Measurements from ENCODE around the gene CDT1. TPM values are rescaled to one million over a fixed set of nuclear protein-coding genes. Genes with fewer than 3 reads are reported as not detected.
A peak's percentile ranks its signal among the peaks of the same experiment; 100 is the strongest.
"Not testable (repeated sequence)": the region's sequence is repeated elsewhere in the genome, so short reads cannot be mapped to it uniquely, and the experiment has no call there.

CDT1 gene
- total RNA-seq, 2 donors from 2014 or later, result 1.0 to 2.3 TPM

DNA sequence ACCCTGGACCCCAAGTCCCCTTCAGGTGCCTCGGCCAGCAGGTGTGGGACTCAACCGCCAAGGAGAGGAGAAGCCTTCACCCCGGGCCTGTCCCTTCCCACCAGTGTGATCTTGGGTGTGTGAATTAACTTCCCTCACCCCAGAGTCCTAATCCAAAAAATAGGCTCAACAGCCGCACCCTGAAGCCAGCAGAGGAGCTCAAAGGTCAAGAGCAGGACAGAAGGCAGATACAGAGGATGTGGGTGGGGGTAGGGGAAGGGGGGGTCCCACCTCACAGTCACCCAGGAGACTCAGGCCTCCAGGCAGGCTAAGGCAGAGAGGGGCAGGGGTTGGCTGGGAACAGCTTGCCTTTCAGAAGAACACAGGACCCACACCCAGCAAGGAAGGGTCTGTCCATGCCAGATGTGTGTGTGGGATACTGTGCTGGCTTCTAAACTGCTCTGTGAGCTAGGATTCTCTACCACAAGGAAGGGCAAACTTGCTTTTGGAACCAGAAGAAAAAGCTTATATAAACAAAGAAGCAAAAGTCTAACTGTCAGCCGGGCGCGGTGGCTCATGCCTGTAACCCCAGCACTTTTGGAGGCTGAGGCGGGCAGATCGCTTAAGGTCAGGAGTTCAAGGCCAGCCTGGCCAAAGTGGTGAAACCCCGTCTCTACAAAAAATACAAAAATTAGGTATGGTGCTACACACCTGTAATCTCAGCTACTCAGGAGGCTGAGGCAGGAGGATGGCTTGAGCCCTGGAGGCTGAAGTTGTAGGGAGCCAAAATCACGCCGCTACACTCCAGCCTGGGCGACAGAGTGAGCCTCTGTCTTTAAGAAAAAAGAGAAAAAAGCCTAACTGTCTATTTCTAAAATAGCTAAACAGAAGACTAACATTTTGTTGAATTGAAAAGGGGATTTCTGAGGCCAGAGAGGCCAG, 23.2 kb upstream of the CDT1 start:
- ATAC-seq (no peak), DNase-seq (no peak)
- intact Hi-C loops (cut with DNase I), result loop anchor here in 1 of 2 donors (5.0 kb wide), 1 partner anchor 38 kb away; no protein-coding TSS in a partner anchor

DNA sequence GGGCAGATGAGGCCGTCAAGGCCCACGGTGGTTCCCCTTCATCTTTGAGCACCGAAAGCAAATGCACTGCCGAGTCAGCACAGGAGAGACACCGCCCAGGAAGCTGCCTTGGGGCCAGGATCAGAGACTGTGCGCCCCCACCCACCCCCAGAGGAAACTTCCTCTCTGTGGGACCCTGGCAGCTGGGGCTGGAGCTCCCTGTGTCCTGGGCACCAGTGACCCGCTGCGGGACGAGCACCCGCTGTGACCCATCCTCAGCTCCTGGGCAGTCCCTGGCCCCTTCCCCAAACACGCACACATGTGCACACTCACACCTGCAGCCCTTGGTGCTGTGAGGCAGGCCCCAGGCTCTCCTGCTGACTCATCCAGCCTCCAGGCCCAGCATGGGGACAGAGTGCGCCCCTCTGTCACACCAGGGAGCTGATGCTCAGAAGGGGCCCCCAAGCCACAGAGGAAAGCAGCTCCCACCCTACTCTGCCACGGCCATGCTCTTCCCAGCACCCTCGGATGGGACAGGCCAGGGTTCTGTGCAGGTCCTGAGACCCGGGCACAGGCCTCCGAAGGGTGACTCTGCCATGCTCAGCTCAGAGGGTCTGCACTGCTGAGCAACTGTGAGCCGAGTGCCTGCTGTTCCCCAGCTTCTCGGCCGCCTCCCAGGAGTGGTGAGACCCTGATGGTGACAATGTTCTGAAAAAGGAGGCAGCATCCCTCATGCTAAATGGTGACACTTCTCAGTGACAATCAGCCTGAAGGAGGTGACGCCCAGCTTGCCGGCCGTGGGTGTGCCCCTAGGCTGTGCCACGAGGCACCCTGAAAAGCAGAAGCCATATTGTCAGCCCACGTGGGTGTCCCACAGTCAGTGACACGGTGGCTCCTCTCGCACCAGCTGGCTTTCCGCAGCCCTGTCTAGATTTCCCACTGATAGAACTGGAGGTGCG, 22.2 kb upstream of the CDT1 start:
- peak; percentile 51 for DNase-seq
- intact Hi-C loops (cut with DNase I), result loop anchor here in 1 of 2 donors (5.0 kb wide), 1 partner anchor 39 kb away; no protein-coding TSS in a partner anchor
- no peak for ATAC-seq

DNA sequence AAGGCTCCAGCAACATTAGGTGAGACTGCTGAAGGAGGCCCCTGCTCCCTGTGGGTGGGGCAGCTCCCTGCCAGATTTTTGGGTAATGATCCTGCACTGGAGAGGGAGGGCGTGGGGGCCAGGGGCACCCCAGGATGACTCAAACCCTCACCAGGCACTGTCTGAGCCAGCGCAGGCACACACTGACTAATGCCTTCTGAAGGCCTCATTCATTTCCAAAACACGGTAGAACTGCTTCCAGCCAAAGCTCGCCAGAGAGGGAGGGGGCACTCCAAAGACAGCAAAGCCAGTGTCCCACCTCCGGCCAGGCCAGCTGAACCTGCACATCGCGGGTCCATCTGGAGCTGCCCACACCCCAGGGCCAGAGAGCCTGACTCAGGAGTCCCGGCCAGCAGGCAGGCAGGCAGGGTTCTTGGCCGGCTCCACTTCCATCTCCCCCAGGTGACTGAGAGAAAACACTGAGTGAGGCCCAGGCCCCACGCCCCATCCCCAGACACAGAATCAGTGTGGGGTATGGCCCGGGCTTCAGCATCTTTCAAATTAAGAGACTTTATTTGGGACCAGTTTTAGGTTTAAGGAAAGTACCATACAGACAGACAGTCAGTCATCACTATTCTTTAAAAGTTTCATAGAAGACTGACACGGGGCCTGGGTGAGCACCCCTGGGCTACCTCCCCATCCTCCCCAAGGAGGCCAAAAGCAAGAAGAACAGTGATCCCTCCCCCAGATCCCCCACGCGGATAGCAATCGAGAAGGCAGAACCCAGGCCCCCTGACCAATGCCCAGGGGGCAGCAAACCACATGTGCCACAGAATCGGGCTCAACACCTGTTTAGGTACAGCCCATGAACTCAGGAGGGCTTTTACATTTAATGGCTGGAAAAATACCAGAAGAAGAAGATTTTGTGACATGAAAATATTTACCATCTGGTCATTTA, 20.9 kb upstream of the CDT1 start:
- intact Hi-C loops (cut with DNase I), result loop anchor here in 1 of 2 donors (5.0 kb wide), 1 partner anchor 40 kb away; no protein-coding TSS in a partner anchor
- DNase-seq (peak; percentile 33), ATAC-seq (peak in 1 of 2 donors; percentile 30)

DNA sequence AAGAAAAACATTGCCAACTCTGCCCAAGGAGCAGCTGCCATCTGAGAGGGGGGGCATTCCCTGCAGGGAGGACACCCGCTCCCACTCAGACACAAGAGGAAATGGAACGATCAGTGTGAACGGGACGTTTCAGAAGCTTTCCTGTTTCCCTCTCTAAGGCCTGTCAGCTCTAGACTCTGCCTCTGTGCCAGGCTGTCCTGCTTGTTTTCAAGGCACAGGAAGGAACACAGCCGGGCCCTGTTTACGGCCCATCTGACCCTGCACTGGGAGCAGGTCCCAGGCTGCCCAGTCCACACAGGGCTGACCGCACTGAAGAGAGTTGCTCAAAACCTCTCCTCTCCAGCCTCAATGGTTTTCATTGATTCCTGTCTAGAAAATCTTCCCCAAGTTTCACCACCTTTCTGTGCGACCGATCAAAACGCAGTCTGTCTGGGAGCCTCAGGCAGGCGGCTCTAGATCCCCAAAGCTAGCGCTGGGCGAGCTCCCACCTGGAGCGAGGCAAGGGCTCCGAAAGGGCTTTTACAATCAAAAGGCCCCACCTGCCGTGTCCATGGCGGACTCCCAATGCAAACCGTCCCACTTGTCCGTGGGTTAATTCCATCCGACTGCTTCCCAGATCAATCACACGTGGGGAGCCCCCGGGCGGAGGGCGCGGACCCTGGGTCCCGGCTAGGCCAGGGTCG, 20.1 kb upstream of the CDT1 start:
- ATAC-seq (peak; percentile 13 to 33), DNase-seq (peak; percentile 64)
- intact Hi-C loops (cut with DNase I), result loop anchor here in 1 of 2 donors (5.0 kb wide), 1 partner anchor 41 kb away; no protein-coding TSS in a partner anchor

DNA sequence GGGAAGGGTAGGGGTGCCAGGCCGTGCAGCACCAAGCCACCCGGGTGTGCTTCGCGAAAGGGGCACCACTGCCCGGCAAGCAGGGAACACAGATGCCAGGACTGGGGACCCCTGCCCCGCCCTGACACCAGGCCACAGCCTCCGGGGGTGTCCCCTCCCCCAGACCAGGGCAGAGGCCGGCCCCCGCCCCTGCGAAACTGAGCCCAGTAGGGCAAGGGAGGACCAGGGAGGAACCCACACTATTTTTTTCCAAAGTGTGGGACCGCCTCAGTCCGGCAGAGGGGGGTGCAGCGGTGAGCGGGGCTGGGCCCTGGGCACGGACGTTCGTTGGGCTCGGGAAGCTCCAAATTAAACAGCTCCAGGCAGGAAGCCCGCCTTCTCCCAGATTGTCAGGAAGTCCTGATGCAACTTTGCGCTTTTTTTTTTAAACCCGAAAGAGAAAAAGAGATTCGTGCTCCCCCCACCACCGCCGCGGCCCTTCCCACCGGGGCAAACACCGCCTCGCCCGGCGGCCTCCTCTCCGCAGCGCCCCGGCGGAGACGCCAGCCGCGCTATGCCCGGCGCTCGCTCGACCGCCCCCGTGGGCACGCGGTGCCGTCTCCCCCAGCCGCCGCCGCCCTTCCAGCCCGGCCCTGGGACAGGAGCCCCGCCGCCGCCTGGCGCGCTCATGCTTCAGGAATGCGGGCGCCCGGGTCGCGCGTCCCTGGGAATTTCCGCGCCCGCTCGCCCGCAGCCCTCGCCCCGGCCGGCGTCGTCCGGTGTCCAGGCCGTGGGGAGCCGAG, 19.3 kb upstream of the CDT1 start:
- intact Hi-C loops (cut with DNase I), result loop anchor here in 1 of 2 donors (5.0 kb wide), 1 partner anchor 42 kb away; no protein-coding TSS in a partner anchor
- ATAC-seq (peak; percentile 64 to 75), DNase-seq (peak; percentile 86)

DNA sequence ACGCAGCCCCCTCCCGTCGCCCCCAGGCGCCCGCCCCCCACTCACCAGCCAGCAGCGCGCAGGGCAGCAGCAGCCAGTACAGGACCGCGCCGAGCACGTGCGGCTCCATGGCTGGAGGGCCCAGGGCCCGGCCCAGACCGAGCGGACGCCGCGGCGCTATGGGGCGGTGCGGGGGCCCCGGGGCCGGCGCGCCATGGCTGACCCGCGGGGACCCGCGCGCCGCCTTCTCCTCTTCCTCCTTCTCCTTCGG, 18.8 kb upstream of the CDT1 start:
- DNase-seq (no peak), ATAC-seq (peak; percentile 46 to 48)
- intact Hi-C loops (cut with DNase I), result loop anchor here (5.0 kb wide), 1 partner anchor 42 kb away; no protein-coding TSS in a partner anchor

DNA sequence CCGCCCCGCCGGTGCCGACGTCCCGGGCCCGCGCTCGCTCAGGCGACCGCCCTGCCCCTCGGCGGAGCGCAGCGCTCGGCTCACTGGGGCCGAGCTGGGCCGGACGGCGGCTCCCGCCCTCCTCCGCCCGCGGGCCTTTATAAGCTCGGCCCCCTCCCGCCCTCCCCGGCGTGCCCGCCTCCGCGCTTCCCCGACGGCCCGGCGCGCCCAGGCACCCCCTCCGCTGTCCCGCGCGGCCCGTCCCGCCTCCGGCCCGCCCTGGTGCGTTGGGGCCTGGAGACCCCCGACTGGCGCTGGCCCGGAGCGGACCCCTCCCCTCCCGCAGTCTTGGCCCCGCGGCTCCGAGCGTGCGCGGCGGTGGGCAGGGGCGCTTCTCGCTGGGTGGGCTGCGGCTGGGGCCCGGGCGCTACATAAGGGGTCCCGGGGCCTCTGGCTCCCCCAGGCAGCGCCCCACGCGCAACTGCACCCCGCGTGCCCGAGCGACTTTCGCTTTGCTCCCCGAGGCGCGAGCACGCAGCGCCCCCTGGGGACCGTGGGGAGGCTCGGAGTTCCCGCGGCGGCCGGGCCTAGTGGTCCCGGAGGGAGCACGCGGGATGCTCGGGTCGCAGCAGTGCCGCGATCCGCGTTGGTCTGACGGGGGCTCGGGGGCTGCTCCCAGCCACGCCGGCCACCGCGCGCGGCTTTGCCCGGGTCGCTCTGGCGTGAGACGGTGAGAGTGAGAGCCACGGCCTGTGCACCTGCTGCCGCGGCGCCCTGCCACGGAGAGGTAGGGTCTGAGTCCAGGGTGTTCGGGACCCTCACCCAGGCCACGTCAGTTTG, 18.3 kb upstream of the CDT1 start, which contains the start of gene PIEZO1:
TSS of gene PIEZO1 (minus strand) at position 115 of the 819 bp plus-strand sequence. CDS start 256 bp downstream, outside the sequence.
- peak; percentile 83 for DNase-seq
- ATAC-seq, result peak; percentile 73 to 74
- intact Hi-C loops (cut with DNase I), result loop anchor here in 1 of 2 donors (5.0 kb wide), 1 partner anchor 43 kb away; no protein-coding TSS in a partner anchor

DNA sequence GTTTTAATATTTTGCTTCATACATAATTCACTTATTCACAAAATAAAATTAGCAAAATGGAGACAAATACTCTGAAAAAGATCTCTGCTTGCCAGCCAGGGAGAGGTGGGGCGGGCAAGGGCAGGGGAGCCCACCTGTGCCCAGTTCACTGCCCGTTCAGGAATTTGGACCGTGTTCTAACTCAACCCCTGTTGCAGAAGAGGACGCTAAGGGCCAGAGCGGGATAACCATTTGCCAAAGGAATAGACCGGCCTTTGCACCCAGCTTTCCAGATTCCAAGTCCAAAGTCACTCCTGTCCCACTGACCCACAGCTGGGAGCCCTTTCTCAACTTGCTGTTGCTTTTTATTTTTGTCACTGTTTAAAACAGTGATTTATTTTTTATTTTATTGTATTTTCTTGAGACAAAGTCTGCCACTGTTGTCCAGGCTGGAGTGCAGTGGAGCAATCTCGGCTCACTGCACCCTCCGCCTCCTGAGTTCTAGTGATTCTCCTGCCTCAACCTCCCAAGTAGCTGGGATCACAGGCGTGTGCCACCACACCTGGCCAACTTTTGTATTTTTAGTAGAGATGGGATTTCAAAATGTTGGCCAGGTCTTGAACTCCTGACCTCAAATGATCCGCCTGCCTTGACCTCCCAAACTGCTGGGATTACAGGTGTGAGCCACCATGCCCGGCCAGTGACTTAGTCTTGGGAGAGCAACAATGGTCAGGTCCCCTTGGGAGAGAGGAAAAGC, 15.8 kb upstream of the CDT1 start:
- no peak for DNase-seq
- intact Hi-C loops (cut with DNase I), result loop anchor here in 1 of 2 donors (5.0 kb wide), 1 partner anchor 45 kb away; no protein-coding TSS in a partner anchor
- no peak for ATAC-seq

DNA sequence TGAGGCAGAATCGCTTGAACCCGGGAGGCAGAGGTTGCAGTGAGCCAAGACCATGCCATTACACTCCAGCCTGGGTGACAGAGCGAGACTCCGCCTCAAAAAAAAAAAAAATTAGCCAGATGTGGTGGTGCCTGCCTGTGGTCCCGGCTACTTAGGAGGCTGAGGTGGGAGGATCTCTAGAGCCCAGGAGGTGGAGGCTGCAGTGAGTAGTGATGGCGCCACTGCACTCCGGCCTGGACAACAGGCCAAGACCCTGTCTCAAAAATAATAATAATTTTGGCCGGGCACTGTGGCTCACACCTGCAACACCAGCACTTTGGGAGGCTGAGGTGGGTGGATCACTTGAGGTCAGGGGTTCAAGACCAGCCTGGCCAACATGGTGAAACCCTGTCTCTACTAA, 14.8 kb upstream of the CDT1 start:
- DNase-seq, ATAC-seq: not testable (repeated sequence)
- intact Hi-C loops (cut with DNase I), result loop anchor here in 1 of 2 donors (5.0 kb wide), 1 partner anchor 46 kb away; no protein-coding TSS in a partner anchor

DNA sequence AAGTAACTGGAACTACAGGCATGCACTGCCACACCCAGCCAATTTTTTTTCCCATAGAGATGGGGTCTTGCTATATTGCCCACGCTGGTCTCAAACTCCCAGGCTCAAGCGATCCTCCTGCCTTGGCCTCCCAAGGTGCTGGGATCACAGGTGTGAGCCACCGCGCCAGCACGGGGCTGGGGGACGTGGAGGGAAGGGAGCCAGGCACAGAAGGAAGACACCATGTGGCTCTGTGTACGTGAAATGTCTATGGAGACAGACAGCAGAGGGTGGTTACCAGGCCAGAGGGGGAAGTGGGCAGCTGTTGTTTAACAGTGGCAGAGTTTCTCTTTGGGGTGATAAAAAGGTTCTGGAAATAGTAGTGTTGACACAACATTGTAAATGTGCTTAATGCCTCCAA, 14.0 kb upstream of the CDT1 start:
- ATAC-seq (no peak), DNase-seq (no peak)
- intact Hi-C loops (cut with DNase I), result loop anchor here in 1 of 2 donors (5.0 kb wide), 1 partner anchor 47 kb away; no protein-coding TSS in a partner anchor

DNA sequence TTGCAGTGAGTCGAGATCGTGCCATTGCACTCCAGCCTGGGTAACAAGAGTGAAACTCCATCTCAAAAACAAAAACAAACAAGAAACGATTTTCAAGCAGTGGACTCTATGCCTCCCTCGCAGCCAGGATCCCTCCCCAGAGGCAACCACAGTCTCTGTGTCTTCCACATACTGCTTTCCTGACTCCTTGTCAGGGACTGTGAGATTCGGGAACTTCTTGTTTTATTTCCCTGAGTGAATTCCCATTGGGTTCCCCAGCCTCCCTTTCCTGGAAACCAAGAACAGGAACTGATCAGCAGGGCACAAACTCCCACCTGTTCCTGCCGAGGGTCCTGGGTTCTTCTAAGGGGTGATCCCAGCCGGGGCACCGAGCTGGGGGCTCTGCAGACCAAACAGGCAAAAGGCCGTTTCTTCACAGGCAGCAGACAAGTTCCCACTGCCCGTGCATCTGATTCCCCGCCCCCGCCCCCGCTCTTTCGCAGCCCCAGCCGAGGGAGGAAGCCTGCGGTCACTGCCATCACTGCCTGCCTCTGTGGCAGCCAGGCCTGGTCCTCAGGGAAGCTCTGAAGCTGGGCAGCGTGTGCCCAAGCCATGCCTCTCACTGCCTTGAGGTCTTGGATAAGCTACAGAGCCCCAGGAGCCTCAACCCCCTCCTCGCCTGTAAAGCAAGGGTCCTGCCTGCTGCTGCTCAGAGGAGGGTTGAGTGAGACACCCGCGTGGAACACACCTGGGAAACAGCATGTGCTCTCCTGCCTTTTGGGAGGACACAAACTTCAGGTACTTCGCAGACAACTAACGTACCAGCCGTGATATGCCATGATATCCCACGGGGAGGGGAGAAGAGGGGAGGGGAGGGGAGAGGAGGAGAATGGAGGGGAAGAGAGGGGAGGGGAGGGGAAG, 13.0 kb upstream of the CDT1 start:
- intact Hi-C loops (cut with DNase I), result no loop called here
- DNase-seq, result peak; percentile 53
- peak; percentile 47 to 75 for ATAC-seq

DNA sequence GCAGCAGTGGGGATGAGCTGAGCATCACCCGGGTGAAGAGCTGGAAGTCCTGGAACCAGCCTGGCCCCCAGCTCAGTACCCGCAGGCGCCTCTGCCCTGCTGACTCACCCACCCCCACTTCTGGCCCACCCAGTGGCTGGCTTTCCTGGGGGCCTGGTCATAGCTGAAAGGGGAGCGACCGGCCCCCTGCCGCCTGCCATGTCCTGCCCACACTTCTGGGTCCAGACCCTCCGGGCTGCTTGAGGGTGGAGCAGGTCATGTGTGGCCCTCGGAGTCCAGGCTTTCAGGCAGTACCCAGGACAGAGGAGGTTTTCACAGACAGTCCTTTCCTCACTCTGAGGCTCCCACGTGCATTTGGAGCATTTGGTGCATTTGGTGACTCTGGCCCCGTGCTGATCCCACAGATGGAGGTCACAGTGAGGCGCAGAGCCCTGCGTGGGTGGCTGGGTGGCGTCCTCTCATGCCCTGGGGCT, 11.5 kb upstream of the CDT1 start:
- no peak for ATAC-seq
- DNase-seq, result no peak
- intact Hi-C loops (cut with DNase I), result no loop called here

DNA sequence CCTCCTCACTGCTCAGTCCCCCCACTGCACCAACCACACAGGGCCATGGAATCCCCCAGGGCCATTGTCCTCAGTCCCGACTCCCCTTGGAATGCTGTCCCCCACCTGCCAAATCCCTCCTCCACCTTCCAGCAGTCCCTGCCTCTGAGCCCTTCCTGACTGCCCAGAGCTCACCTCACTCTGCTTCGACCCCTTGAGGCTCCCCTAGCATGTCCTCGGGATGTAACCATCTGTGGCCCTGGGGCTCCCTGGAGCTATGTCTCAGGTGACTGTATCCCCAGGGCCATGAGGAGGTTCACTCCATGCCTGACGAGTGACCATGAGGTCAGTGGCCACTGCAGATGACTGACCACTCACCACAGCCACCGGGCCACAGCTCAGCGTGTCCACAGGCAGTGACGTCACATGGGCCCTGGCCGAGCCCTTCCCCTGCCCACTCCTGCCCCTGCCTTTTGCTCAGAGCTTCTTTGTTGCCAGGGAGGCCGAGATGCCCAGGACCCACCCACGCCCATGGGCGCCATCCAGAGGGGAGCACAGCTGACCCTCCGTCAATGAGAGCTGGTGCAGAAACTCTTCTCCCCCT, 10.8 kb upstream of the CDT1 start:
- ATAC-seq, result no peak
- no peak for DNase-seq
- intact Hi-C loops (cut with DNase I), result no loop called here

Measured in left cardiac atrium (tissue), 4 donors.